ENCODE data around the gene PIK3R1. TPM values are rescaled to one million over a fixed set of nuclear protein-coding genes. Genes with fewer than 3 reads are reported as not detected.

Gene PIK3R1
- total RNA-seq, 4 donors from 2014 or later, result 86.1 to 107 (median 94.8) TPM

GRCh38 chr5:68274847-68275651, 59.5 kb downstream of the PIK3R1 start:
- H3K27me3 ChIP-seq, result no peaks in the 10 kb centered on the region
- intact Hi-C loops (cut with DNase I), result no loop called here
- H3K4me3 ChIP-seq (replicated peaks in 1 of 3), result no peak overlapping the region
- peaks cover 20 to 23% of the 10 kb centered on the region in 2 donors for H3K36me3 ChIP-seq
- TF ChIP-seq POLR2A (IDR thresholded peaks at IDR 0.05) (no peak), CTCF (IDR thresholded peaks at IDR 0.05) (no peak)
- no peak for DNase-seq
- WGBS, 2 donors, result 74 to 76% methylated on average over 9 of the region's 9 CpGs
- no peak overlapping the region for H3K27ac ChIP-seq
- H3K9me3 ChIP-seq, result no peaks in the 10 kb centered on the region
- H3K4me1 ChIP-seq, result peaks cover 0 to 2% of the 10 kb centered on the region in 2 donors

GRCh38 chr5:68276740-68277139, 61.2 kb downstream of the PIK3R1 start:
- H3K4me1 ChIP-seq, result no peaks in the 10 kb centered on the region
- no peak for TF ChIP-seq POLR2A (IDR thresholded peaks at IDR 0.05)
- no peak for TF ChIP-seq CTCF (IDR thresholded peaks at IDR 0.05)
- WGBS, 2 donors, result 88 to 92% methylated on average over 5 of the region's 5 CpGs
- H3K9me3 ChIP-seq, result no peaks in the 10 kb centered on the region
- no peak overlapping the region for H3K27ac ChIP-seq
- no peak for DNase-seq
- H3K4me3 ChIP-seq (replicated peaks in 1 of 3), result no peak overlapping the region
- peaks cover 31 to 40% of the 10 kb centered on the region in 2 donors for H3K36me3 ChIP-seq
- no peaks in the 10 kb centered on the region for H3K27me3 ChIP-seq
- intact Hi-C loops (cut with DNase I), result no loop called here

GRCh38 chr5:68277431-68277830, 61.9 kb downstream of the PIK3R1 start:
- DNase-seq, result no peak
- no peaks in the 10 kb centered on the region for H3K27me3 ChIP-seq
- H3K36me3 ChIP-seq, result peaks cover 35 to 46% of the 10 kb centered on the region in 2 donors
- no peak overlapping the region for H3K4me3 ChIP-seq (replicated peaks in 1 of 3)
- no peaks in the 10 kb centered on the region for H3K4me1 ChIP-seq
- no peak for TF ChIP-seq CTCF (IDR thresholded peaks at IDR 0.05)
- no peak for TF ChIP-seq POLR2A (IDR thresholded peaks at IDR 0.05)
- no peak overlapping the region for H3K27ac ChIP-seq
- no peaks in the 10 kb centered on the region for H3K9me3 ChIP-seq
- intact Hi-C loops (cut with DNase I), result no loop called here
- WGBS, 2 donors, result 94 to 96% methylated on average over 5 of the region's 5 CpGs

- Histone ChIP-seq H3K4me1 (no peaks in the 10 kb centered on the region), H3K9me3 (no peaks in the 10 kb centered on the region), H3K36me3 (peaks cover 34 to 49% of the 10 kb centered on the region in 2 donors), H3K27me3 (no peaks in the 10 kb centered on the region), H3K4me3 (replicated peaks in 1 of 3) (no peak overlapping the region), H3K27ac (no peak overlapping the region)
- no peak for DNase-seq
- intact Hi-C loops (cut with DNase I), result no loop called here
- 92 to 94% methylated on average over 4 of the region's 4 CpGs for WGBS, 2 donors
- no peak for TF ChIP-seq POLR2A (IDR thresholded peaks at IDR 0.05)
- no peak for TF ChIP-seq CTCF (IDR thresholded peaks at IDR 0.05)
Measured at GRCh38 chr5:68279984-68280383, 64.4 kb downstream of the PIK3R1 start.

GRCh38 chr5:68282001-68282400, 66.4 kb downstream of the PIK3R1 start:
- intact Hi-C loops (cut with DNase I), result no loop called here
- no peaks in the 10 kb centered on the region for H3K27me3 ChIP-seq
- no peaks in the 10 kb centered on the region for H3K9me3 ChIP-seq
- no peak for TF ChIP-seq CTCF (IDR thresholded peaks at IDR 0.05)
- no peak for TF ChIP-seq POLR2A (IDR thresholded peaks at IDR 0.05)
- 93 to 98% methylated on average over 4 of the region's 4 CpGs for WGBS, 2 donors
- no peak for DNase-seq
- H3K27ac ChIP-seq, result no peak overlapping the region
- H3K4me1 ChIP-seq, result peaks cover 7% of the 10 kb centered on the region in 2 donors
- H3K4me3 ChIP-seq (replicated peaks in 1 of 3), result no peak overlapping the region
- H3K36me3 ChIP-seq, result peaks cover 26 to 46% of the 10 kb centered on the region in 2 donors
